TTC549 (cell line): ENCODE data around the gene FAM24B.
"Not testable (repeated sequence)": the region's sequence is repeated elsewhere in the genome, so short reads cannot be mapped to it uniquely, and the experiment has no call there.

Experiments used
- FAIRE-seq: peaks from 2 replicates; lab custom pipeline; 2012; peaks lifted over from hg19 to GRCh38; lab: Jason Lieb, UNC

Gene FAM24B

GRCh38 chr10:122879339-122880273 lies at the start of gene FAM24B:
Gene FAM24B, minus strand, starts transcription at chr10:122879581. Its CDS starts 29,066 bp downstream, at chr10:122850515.
- peak; percentile 36 for FAIRE-seq

GRCh38 chr10:122915700-122916099 lies 36.3 kb upstream of the FAM24B start:
- no peak for FAIRE-seq

GRCh38 chr10:122911889-122912484 lies 32.6 kb upstream of the FAM24B start:
- FAIRE-seq = no peak

- FAIRE-seq = no peak
Measured at GRCh38 chr10:122910310-122910709, 30.9 kb upstream of the FAM24B start, which contains the start of gene FAM24A. Gene FAM24A, plus strand, starts transcription at chr10:122910610. Its CDS starts 1,025 bp downstream, at chr10:122911635.

- not testable (repeated sequence) for FAIRE-seq
Measured at GRCh38 chr10:122903861-122904260, 24.5 kb upstream of the FAM24B start.

- FAIRE-seq = no peak
Measured at GRCh38 chr10:122894261-122894944, 15.0 kb upstream of the FAM24B start.

- no peak for FAIRE-seq
Measured at GRCh38 chr10:122884166-122884565, 4.8 kb upstream of the FAM24B start.

GRCh38 chr10:122882766-122883165 lies 3.4 kb upstream of the FAM24B start:
- no peak for FAIRE-seq

GRCh38 chr10:122878799-122879338 lies 512 bp downstream of the FAM24B start:
- no peak for FAIRE-seq

- FAIRE-seq = no peak
Measured at GRCh38 chr10:122877264-122877663, 2.1 kb downstream of the FAM24B start.

- no peak for FAIRE-seq
Measured at GRCh38 chr10:122876467-122876855, 2.9 kb downstream of the FAM24B start.

GRCh38 chr10:122875843-122876466 lies 3.4 kb downstream of the FAM24B start:
- FAIRE-seq = no peak

GRCh38 chr10:122871947-122872346 lies 7.4 kb downstream of the FAM24B start:
- FAIRE-seq = not testable (repeated sequence)

GRCh38 chr10:122868768-122869167 lies 10.6 kb downstream of the FAM24B start:
- FAIRE-seq = not testable (repeated sequence)

GRCh38 chr10:122866757-122867482 lies 12.5 kb downstream of the FAM24B start:
- FAIRE-seq = not testable (repeated sequence)

- no peak for FAIRE-seq
Measured at GRCh38 chr10:122864901-122865300, 14.5 kb downstream of the FAM24B start.

- no peak for FAIRE-seq
Measured at GRCh38 chr10:122864194-122864592, 15.2 kb downstream of the FAM24B start.

GRCh38 chr10:122863216-122864193 lies 15.9 kb downstream of the FAM24B start:
- no peak for FAIRE-seq

- no peak for FAIRE-seq
Measured at GRCh38 chr10:122861711-122862161, 17.6 kb downstream of the FAM24B start.

GRCh38 chr10:122859527-122859926 lies 19.9 kb downstream of the FAM24B start:
- FAIRE-seq = no peak
